Neural cell (in vitro differentiated cells): Measurements from ENCODE around the gene HSF5. TPM values are rescaled to one million over a fixed set of nuclear protein-coding genes. Genes with fewer than 3 reads are reported as not detected.

Source experiments
- H2AFZ ChIP-seq: fragments of 200-600, 300-800 bp; sonication (generic), shearing (Covaris generic); 2 replicates; pipeline ENCODE4 v1.6.0; 2014; ENCODE audit warnings: low read depth, mild to moderate bottlenecking, antibody characterized with exemption, low read length, moderate library complexity
- H3F3A ChIP-seq: fragments of 200-600 bp; shearing (Covaris generic); 2 replicates; pipeline ENCODE4 v1.6.1; 2016; ENCODE audit warnings: mild to moderate bottlenecking, moderate library complexity, mixed read lengths, antibody characterized with exemption, low read length; ENCODE audit not compliant: insufficient read depth, poor library complexity, severe bottlenecking
- H3K27ac ChIP-seq: fragments of 200-600, 300-800 bp; sonication (generic), shearing (Covaris generic); 2 replicates; pipeline ENCODE4 v1.5.1; 2014; ENCODE audit warnings: mild to moderate bottlenecking, low read length, moderate library complexity
- H3K27me3 ChIP-seq: fragments of 300-800, 200-600 bp; sonication (generic), shearing (Covaris generic); 2 replicates; pipeline ENCODE4 v1.6.0; 2014; ENCODE audit warnings: mild to moderate bottlenecking, low read depth, low read length, moderate library complexity; ENCODE audit not compliant: insufficient read depth
- H3K36me3 ChIP-seq: fragments of 300-800, 200-600 bp; sonication (generic), shearing (Covaris generic); 2 replicates; pipeline ENCODE4 v1.5.1; 2014; ENCODE audit warnings: mild to moderate bottlenecking, antibody characterized with exemption, low read length, moderate library complexity; ENCODE audit not compliant: insufficient read depth
- H3K4me2 ChIP-seq: fragments of 300-800, 200-600 bp; sonication (generic), shearing (Covaris generic); 2 replicates; pipeline ENCODE4 v1.6.0; 2014; ENCODE audit warnings: mild to moderate bottlenecking, low read length
- H3K4me3 ChIP-seq: fragments of 300-800, 200-600 bp; sonication (generic), shearing (Covaris generic); 2 replicates; pipeline ENCODE4 v1.5.1; 2014; ENCODE audit warnings: mild to moderate bottlenecking, low read length, moderate library complexity
- H3K79me2 ChIP-seq: fragments of 200-600 bp; shearing (Covaris generic); replicated peaks from 2 replicates; pipeline ENCODE4 v1.6.0; 2014; ENCODE audit warnings: mild to moderate bottlenecking, low read length, moderate library complexity; ENCODE audit not compliant: insufficient read depth
- H3K9ac ChIP-seq: fragments of 300-800, 200-600 bp; sonication (generic), shearing (Covaris generic); 2 replicates; pipeline ENCODE4 v1.6.1; 2016; ENCODE audit warnings: mild to moderate bottlenecking, low read length, mixed read lengths
- H3K9me2 ChIP-seq: fragments of 200-600 bp; shearing (Covaris generic); 2 replicates; pipeline ENCODE4 v1.6.1; 2016; ENCODE audit warnings: mild to moderate bottlenecking, low read length, mixed read lengths; ENCODE audit not compliant: insufficient read depth
- H3K9me3 ChIP-seq: fragments of 200-600, 300-800 bp; sonication (generic), shearing (Covaris generic); 2 replicates; pipeline ENCODE4 v1.6.1; 2016; ENCODE audit warnings: mild to moderate bottlenecking, mixed run types, low read length, moderate library complexity, mixed read lengths
- H4K20me1 ChIP-seq: fragments of 200-600 bp; shearing (Covaris generic); 2 replicates; pipeline ENCODE4 v1.6.1; 2016; ENCODE audit warnings: mild to moderate bottlenecking, mixed run types; ENCODE audit not compliant: insufficient read depth
- CTCF ChIP-seq: fragments of 450-650 bp; IDR thresholded peaks from 2 replicates; pipeline ENCODE4 v1.5.1; 2014; ENCODE audit warnings: antibody characterized with exemption, mild to moderate bottlenecking, moderate library complexity; ENCODE audit not compliant: poor library complexity, severe bottlenecking
- EP300 ChIP-seq: fragments of 450-650 bp; conservative IDR thresholded peaks from 2 replicates; pipeline ENCODE4 v1.6.1; 2014; ENCODE audit warnings: antibody characterized with exemption, mild to moderate bottlenecking, moderate library complexity; ENCODE audit not compliant: poor library complexity, severe bottlenecking
- EZH2 ChIP-seq: fragments of 200-600, 300-800 bp; shearing (Covaris generic), sonication (generic); IDR thresholded peaks from 2 replicates; pipeline ENCODE4 v1.6.1; 2014; ENCODE audit warnings: antibody characterized with exemption, low read length, borderline replicate concordance, mild to moderate bottlenecking; ENCODE audit not compliant: insufficient read depth, poor library complexity, severe bottlenecking
- MXI1 ChIP-seq: fragments of 450-650 bp; conservative IDR thresholded peaks from 2 replicates; pipeline ENCODE4 v1.6.1; 2014; ENCODE audit warnings: antibody characterized with exemption, mild to moderate bottlenecking; ENCODE audit not compliant: poor library complexity, severe bottlenecking
- POLR2AphosphoS5 ChIP-seq: IDR thresholded peaks from 2 replicates; pipeline ENCODE4 v1.6.1; 2012
- RAD21 ChIP-seq: fragments of 450-650 bp; conservative IDR thresholded peaks from 2 replicates; pipeline ENCODE4 v1.6.1; 2014; ENCODE audit warnings: antibody characterized with exemption, mild to moderate bottlenecking, moderate library complexity
- REST ChIP-seq: IDR thresholded peaks from 2 replicates; pipeline ENCODE4 v1.6.1; 2012; ENCODE audit warnings: borderline replicate concordance
- SMC3 ChIP-seq: fragments of 450-650 bp; conservative IDR thresholded peaks from 2 replicates; pipeline ENCODE4 v1.6.1; 2014; ENCODE audit warnings: antibody characterized with exemption, mild to moderate bottlenecking, moderate library complexity; ENCODE audit not compliant: poor library complexity
- TAF1 ChIP-seq: IDR thresholded peaks from 2 replicates; pipeline ENCODE4 v1.6.1; 2012; ENCODE audit warnings: low read depth
- polyA plus RNA-seq: library from polyadenylated mRNA; depleted of rRNA; stranded (reverse); fragments of >200 nt; gene quantifications from 2 replicates; pipeline ENCODE4 v1.2.3, GENCODE V29; 2014

Gene HSF5
- polyA plus RNA-seq, 1 donor from 2014 or later, result 0.21 TPM

DNA sequence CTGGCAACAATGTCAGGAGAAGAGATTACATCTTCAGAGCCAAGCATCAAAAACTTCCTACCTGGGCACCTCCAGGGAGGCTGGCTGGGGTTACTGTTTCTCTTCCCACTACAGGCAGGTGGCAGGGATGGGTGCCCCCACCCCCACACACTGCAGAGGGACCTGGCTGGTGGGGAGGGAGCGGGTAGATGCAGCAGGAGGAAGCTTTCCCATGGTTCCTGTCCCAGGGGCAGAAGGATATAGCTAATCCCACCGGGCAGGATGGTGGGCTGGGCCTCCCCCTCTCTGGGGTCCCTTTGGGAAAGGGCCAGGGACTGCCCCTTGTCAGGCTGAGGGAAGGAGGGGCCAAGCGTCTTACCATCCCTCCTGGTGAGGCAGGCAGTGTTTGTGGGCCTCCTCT, 42.9 kb upstream of the HSF5 start:
- no peak overlapping the region for H2AFZ ChIP-seq
- peaks cover 16% of the 10 kb centered on the region for H3K27me3 ChIP-seq
- H3K79me2 ChIP-seq, result no peaks in the 10 kb centered on the region
- no peaks in the 10 kb centered on the region for H3K36me3 ChIP-seq
- peak overlapping the region; percentile 57 for H3K9ac ChIP-seq
- H3K4me3 ChIP-seq, result peak overlapping the region; percentile 68
- no peaks in the 10 kb centered on the region for H3K9me3 ChIP-seq
- H3K27ac ChIP-seq, result no peak overlapping the region
- no peaks in the 10 kb centered on the region for H3K9me2 ChIP-seq
- H3F3A ChIP-seq, result no peaks in the 10 kb centered on the region
- H3K4me2 ChIP-seq, result peak overlapping the region; percentile 62
- no peaks in the 10 kb centered on the region for H4K20me1 ChIP-seq
- no peak for TF ChIP-seq REST
- no peak for TF ChIP-seq POLR2AphosphoS5
- TF ChIP-seq RAD21, result no peak
- TF ChIP-seq SMC3, result no peak
- no peak for TF ChIP-seq EP300
- no peak for TF ChIP-seq CTCF
- TF ChIP-seq MXI1, result no peak

GRCh38 chr17:58530655-58531054, 42.4 kb upstream of the HSF5 start:
- H2AFZ ChIP-seq, result no peak overlapping the region
- no peaks in the 10 kb centered on the region for H3K36me3 ChIP-seq
- H3K4me2 ChIP-seq, result no peak overlapping the region
- H4K20me1 ChIP-seq, result no peaks in the 10 kb centered on the region
- no peaks in the 10 kb centered on the region for H3F3A ChIP-seq
- no peaks in the 10 kb centered on the region for H3K9me2 ChIP-seq
- H3K27me3 ChIP-seq, result peaks cover 16% of the 10 kb centered on the region
- no peak overlapping the region for H3K9ac ChIP-seq
- no peak for TF ChIP-seq REST
- no peak for TF ChIP-seq POLR2AphosphoS5
- no peak for TF ChIP-seq SMC3
- TF ChIP-seq MXI1, result no peak
- TF ChIP-seq TAF1, result no peak
- TF ChIP-seq CTCF, result no peak
- TF ChIP-seq EZH2, result no peak
- no peak for TF ChIP-seq EP300
- TF ChIP-seq RAD21, result no peak
- H3K79me2 ChIP-seq, result no peaks in the 10 kb centered on the region
- no peak overlapping the region for H3K27ac ChIP-seq
- no peak overlapping the region for H3K4me3 ChIP-seq
- H3K9me3 ChIP-seq, result no peaks in the 10 kb centered on the region
